Natural killer cell (primary cell): ENCODE results near the gene GRID1. TPM values are rescaled to one million over a fixed set of nuclear protein-coding genes. Genes with fewer than 3 reads are reported as not detected.
"Not testable (repeated sequence)": the region's sequence is repeated elsewhere in the genome, so short reads cannot be mapped to it uniquely, and the experiment has no call there.

Source experiments
- ATAC-seq, 3 donors: fragments of 150-1000 bp in 2 of 3; fragments of 200-7000 bp in 1 of 3; cut with Tn5 transposase; 1 replicate in 1 of 3; 2 replicates in 2 of 3; pipeline ENCODE4 v1.10.0; 2021; ENCODE audit warnings: mild to moderate bottlenecking in 2 of 3, moderate library complexity in 2 of 3
- DNase-seq, 2 donors: peaks; one replicate each; pipeline versions ENCODE4 v3.0.0 to v3.0.0-alpha.2; 2013 to 2021; ENCODE audit warnings: mixed read lengths in 1 of 2
- H3K27ac ChIP-seq: one replicate; pipeline ENCODE4 v1.5.1; 2013; ENCODE audit warnings: mild to moderate bottlenecking, low read length
- H3K27me3 ChIP-seq: one replicate; pipeline ENCODE4 v1.6.1; 2013; ENCODE audit warnings: low read length; ENCODE audit not compliant: control insufficient read depth, insufficient read depth
- H3K36me3 ChIP-seq: one replicate; pipeline ENCODE4 v1.6.1; 2013; ENCODE audit warnings: low read length; ENCODE audit not compliant: control insufficient read depth, insufficient read depth
- H3K4me1 ChIP-seq: one replicate; pipeline ENCODE4 v1.6.1; 2013; ENCODE audit warnings: low read length; ENCODE audit not compliant: control insufficient read depth, insufficient read depth
- H3K4me3 ChIP-seq: one replicate; pipeline ENCODE4 v1.5.1; 2013; ENCODE audit warnings: low read length
- H3K9me3 ChIP-seq: one replicate; pipeline ENCODE4 v1.6.1; 2013; ENCODE audit warnings: low read length; ENCODE audit not compliant: control insufficient read depth, insufficient read depth
- H3K27ac Mint-ChIP-seq, 2 donors: one replicate each; pipeline ENCODE4 v1.8.0; 2022; ENCODE audit warnings: mild to moderate bottlenecking in 2 of 2, mixed read lengths in 2 of 2, moderate library complexity in 1 of 2
- H3K27me3 Mint-ChIP-seq, 2 donors: one replicate each; pipeline ENCODE4 v1.8.0; 2022; ENCODE audit warnings: low read depth in 2 of 2, mixed read lengths in 2 of 2
- H3K36me3 Mint-ChIP-seq: one replicate; pipeline ENCODE4 v1.8.0; 2022; ENCODE audit warnings: mixed read lengths
- H3K4me1 Mint-ChIP-seq, 2 donors: one replicate each; pipeline ENCODE4 v1.8.0; 2022; ENCODE audit warnings: mixed read lengths in 2 of 2
- H3K4me3 Mint-ChIP-seq: one replicate; pipeline ENCODE4 v1.8.0; 2022; ENCODE audit warnings: mild to moderate bottlenecking, moderate library complexity, mixed read lengths
- H3K9me3 Mint-ChIP-seq, 2 donors: one replicate each; pipeline ENCODE4 v1.8.0; 2022; ENCODE audit warnings: mixed read lengths in 2 of 2
- WGBS: methylation state at CpG from one replicate; pipeline ENCODE4 v1.1.7; 2013; ENCODE audit warnings: missing lambda C conversion rate; ENCODE audit not compliant: insufficient coverage; 5-methylcytosine and 5-hydroxymethylcytosine counted together
- intact Hi-C: fragments of 100-400 bp; cut with micrococcal nuclease; formaldehyde crosslinking; loops from one replicate; pipeline ENCODE4 v1.14.2; 2022
- total RNA-seq, 4 donors: library from RNA; stranded (reverse); fragments of 120-200 nt in 1 of 4; gene quantifications; one replicate each; pipeline versions ENCODE4 v1.2.3 to v1.2.4, GENCODE V29; 2013 to 2022
- TF ChIP-seq, protein P1 (sequence below): fragments of 200-600 bp; IDR thresholded peaks from one replicate; pipeline ENCODE4 v1.8.0; 2022; ENCODE audit warnings: antibody characterized with exemption

The GRID1 gene
- total RNA-seq, 3 donors from 2014 or later (not counting 1 experiment from before 2014, with no cell fraction given) = not detected

GRCh38 chr10:86108696-86109095 lies 257.9 kb downstream of the GRID1 start:
- Mint-ChIP-seq H3K27ac (no peak overlapping the region), H3K4me1 (no peaks in the 10 kb centered on the region), H3K4me3 (no peak overlapping the region), H3K27me3 (no peaks in the 10 kb centered on the region), H3K9me3 (no peaks in the 10 kb centered on the region), H3K36me3 (no peaks in the 10 kb centered on the region)
- Histone ChIP-seq H3K9me3 (no peaks in the 10 kb centered on the region), H3K36me3 (no peaks in the 10 kb centered on the region), H3K27ac (no peak overlapping the region), H3K4me3 (no peak overlapping the region), H3K4me1 (no peaks in the 10 kb centered on the region), H3K27me3 (peaks cover under 1% of the 10 kb centered on the region)
- ATAC-seq = no peak
- DNase-seq = no peak
- 88% methylated on average over 5 of the region's 7 CpGs for WGBS
- intact Hi-C loops = no loop called here
- TF ChIP-seq, protein P1, sequence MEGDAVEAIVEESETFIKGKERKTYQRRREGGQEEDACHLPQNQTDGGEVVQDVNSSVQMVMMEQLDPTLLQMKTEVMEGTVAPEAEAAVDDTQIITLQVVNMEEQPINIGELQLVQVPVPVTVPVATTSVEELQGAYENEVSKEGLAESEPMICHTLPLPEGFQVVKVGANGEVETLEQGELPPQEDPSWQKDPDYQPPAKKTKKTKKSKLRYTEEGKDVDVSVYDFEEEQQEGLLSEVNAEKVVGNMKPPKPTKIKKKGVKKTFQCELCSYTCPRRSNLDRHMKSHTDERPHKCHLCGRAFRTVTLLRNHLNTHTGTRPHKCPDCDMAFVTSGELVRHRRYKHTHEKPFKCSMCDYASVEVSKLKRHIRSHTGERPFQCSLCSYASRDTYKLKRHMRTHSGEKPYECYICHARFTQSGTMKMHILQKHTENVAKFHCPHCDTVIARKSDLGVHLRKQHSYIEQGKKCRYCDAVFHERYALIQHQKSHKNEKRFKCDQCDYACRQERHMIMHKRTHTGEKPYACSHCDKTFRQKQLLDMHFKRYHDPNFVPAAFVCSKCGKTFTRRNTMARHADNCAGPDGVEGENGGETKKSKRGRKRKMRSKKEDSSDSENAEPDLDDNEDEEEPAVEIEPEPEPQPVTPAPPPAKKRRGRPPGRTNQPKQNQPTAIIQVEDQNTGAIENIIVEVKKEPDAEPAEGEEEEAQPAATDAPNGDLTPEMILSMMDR = no peak

- H3K27ac ChIP-seq, H3K4me1 ChIP-seq, H3K36me3 ChIP-seq, H3K9me3 ChIP-seq, H3K27me3 ChIP-seq, H3K36me3 Mint-ChIP-seq, H3K9me3 Mint-ChIP-seq, H3K4me3 Mint-ChIP-seq, H3K27me3 Mint-ChIP-seq, intact Hi-C loops, DNase-seq, H3K4me1 Mint-ChIP-seq, H3K27ac Mint-ChIP-seq, ATAC-seq, H3K4me3 ChIP-seq: not testable (repeated sequence)
- 87% methylated on average over 16 of the region's 16 CpGs for WGBS
Observed at GRCh38 chr10:86107611-86108310, 258.8 kb downstream of the GRID1 start.

- H3K9me3 Mint-ChIP-seq = no peaks in the 10 kb centered on the region
- H3K4me1 Mint-ChIP-seq = no peaks in the 10 kb centered on the region
- no peaks in the 10 kb centered on the region for H3K4me1 ChIP-seq
- no peak overlapping the region for H3K4me3 ChIP-seq
- H3K4me3 Mint-ChIP-seq = no peak overlapping the region
- no peak overlapping the region for H3K27ac ChIP-seq
- H3K36me3 Mint-ChIP-seq = no peaks in the 10 kb centered on the region
- no peaks in the 10 kb centered on the region for H3K27me3 ChIP-seq
- H3K27ac Mint-ChIP-seq = no peak overlapping the region
- DNase-seq = no peak
- no peak for ATAC-seq
- no peaks in the 10 kb centered on the region for H3K27me3 Mint-ChIP-seq
- H3K9me3 ChIP-seq = no peaks in the 10 kb centered on the region
- intact Hi-C loops = no loop called here
- TF ChIP-seq, protein P1 = no peak
- no peaks in the 10 kb centered on the region for H3K36me3 ChIP-seq
- whole genome bisulfite sequencing = 94% methylated on average over 6 of the region's 6 CpGs
Observed at GRCh38 chr10:86107131-86107530, 259.5 kb downstream of the GRID1 start.

GRCh38 chr10:86106616-86107015 lies 260.0 kb downstream of the GRID1 start:
- no peaks in the 10 kb centered on the region for H3K36me3 Mint-ChIP-seq
- no peak overlapping the region for H3K4me3 ChIP-seq
- H3K27ac Mint-ChIP-seq = no peak overlapping the region
- H3K27me3 ChIP-seq = no peaks in the 10 kb centered on the region
- no peak overlapping the region for H3K27ac ChIP-seq
- no peaks in the 10 kb centered on the region for H3K9me3 ChIP-seq
- H3K4me3 Mint-ChIP-seq = no peak overlapping the region
- DNase-seq (no peak), ATAC-seq (no peak)
- 90% methylated on average over 8 of the region's 8 CpGs for WGBS
- no peaks in the 10 kb centered on the region for H3K27me3 Mint-ChIP-seq
- intact Hi-C loops = no loop called here
- H3K4me1 ChIP-seq = no peaks in the 10 kb centered on the region
- no peaks in the 10 kb centered on the region for H3K9me3 Mint-ChIP-seq
- TF ChIP-seq, protein P1 = no peak
- no peaks in the 10 kb centered on the region for H3K36me3 ChIP-seq
- H3K4me1 Mint-ChIP-seq = no peaks in the 10 kb centered on the region
